Caco-2 (cell line): ENCODE results near the gene LIMA1. TPM values are rescaled to one million over a fixed set of nuclear protein-coding genes. Genes with fewer than 3 reads are reported as not detected.

Experiments
- BruUV-seq: library from RNA; stranded (reverse); fragments of 400-500 nt; replicated peaks from 2 replicates; lab custom pipeline; 2021; lab: Mats Ljungman, UMichigan
- CTCF ChIA-PET: fragments of 300-600 bp; sonication (Branson Sonifier 250); formaldehyde crosslinking; loops from one replicate; lab custom pipeline; 2022; ENCODE audit warnings: antibody characterized with exemption; lab: Charles Lee
- POLR2A ChIA-PET: fragments of 300-600 bp; sonication (Branson Sonifier 250); formaldehyde crosslinking; loops from one replicate; lab custom pipeline; 2022; ENCODE audit warnings: antibody characterized with exemption; lab: Charles Lee
- DNase-seq, 2 experiments: peaks; one replicate each; pipeline versions ENCODE4 v3.0.0 to v3.0.0-alpha.2; 2020 to 2022
- H3K27me3 ChIP-seq: replicated peaks from 2 replicates; pipeline ENCODE4 v1.6.0; 2011; ENCODE audit warnings: low read length; ENCODE audit not compliant: control insufficient read depth, insufficient read depth
- H3K36me3 ChIP-seq: 2 replicates; pipeline ENCODE4 v1.5.1; 2011; ENCODE audit warnings: low read length; ENCODE audit not compliant: control insufficient read depth, insufficient read depth
- H3K4me1 ChIP-seq: fragments of 250-450 bp; sonication (Bioruptor Pico); 2 replicates; pipeline ENCODE4 v1.5.1; 2020; ENCODE audit warnings: mild to moderate bottlenecking
- H3K4me3 ChIP-seq: 2 replicates; pipeline ENCODE4 v1.5.1; 2011; ENCODE audit warnings: low read depth, mild to moderate bottlenecking, control low read depth, low read length
- H3K9me3 ChIP-seq: fragments of 250-450 bp; sonication (Bioruptor Pico); 2 replicates; pipeline ENCODE4 v1.5.1; 2020; ENCODE audit warnings: mild to moderate bottlenecking, moderate library complexity
- H3K27ac Mint-ChIP-seq: one replicate; pipeline ENCODE4 v1.8.0; 2022; ENCODE audit warnings: mixed read lengths; ENCODE audit not compliant: unreplicated experiment
- H3K27me3 Mint-ChIP-seq: one replicate; pipeline ENCODE4 v1.8.0; 2022; ENCODE audit warnings: mixed read lengths; ENCODE audit not compliant: insufficient read depth, unreplicated experiment
- H3K36me3 Mint-ChIP-seq: one replicate; pipeline ENCODE4 v1.8.0; 2022; ENCODE audit warnings: mild to moderate bottlenecking, mixed read lengths; ENCODE audit not compliant: insufficient read depth, unreplicated experiment
- H3K4me1 Mint-ChIP-seq: one replicate; pipeline ENCODE4 v1.8.0; 2022; ENCODE audit warnings: low read depth, mixed read lengths; ENCODE audit not compliant: unreplicated experiment
- H3K4me3 Mint-ChIP-seq: one replicate; pipeline ENCODE4 v1.8.0; 2022; ENCODE audit warnings: mild to moderate bottlenecking, moderate library complexity, mixed read lengths; ENCODE audit not compliant: unreplicated experiment
- H3K9me3 Mint-ChIP-seq: one replicate; pipeline ENCODE4 v1.8.0; 2022; ENCODE audit warnings: mixed read lengths; ENCODE audit not compliant: unreplicated experiment
- CTCF ChIP-seq, 2 experiments: fragments of 200-600 bp in 1 of 2; IDR thresholded peaks; 1 replicate in 1 of 2; 2 replicates in 1 of 2; pipeline versions ENCODE4 v1.5.1 to v1.8.0; 2011 to 2022; ENCODE audit warnings: antibody characterized with exemption in 1 of 2, control low read depth in 1 of 2, inconsistent platforms in 1 of 2, low read depth in 1 of 2, low read length in 1 of 2, mild to moderate bottlenecking in 1 of 2, moderate library complexity in 1 of 2; ENCODE audit not compliant: insufficient read depth in 1 of 2, severe bottlenecking in 1 of 2, unreplicated experiment in 1 of 2
- intact Hi-C: fragments of 100-400 bp; cut with micrococcal nuclease; formaldehyde crosslinking; loops from one replicate; pipeline ENCODE4 v1.10.0; 2022; ENCODE audit not compliant: unreplicated experiment
- total RNA-seq: library from RNA; stranded (reverse); gene quantifications from 2 replicates; pipeline ENCODE4 v1.2.3, GENCODE V29; 2022

The LIMA1 gene
- total RNA-seq, 1 experiment from 2014 or later = 50.3 TPM

- no peak overlapping the region for H3K4me3 Mint-ChIP-seq
- H3K27me3 Mint-ChIP-seq = no peaks in the 10 kb centered on the region
- no peak for TF ChIP-seq CTCF (IDR thresholded peaks at IDR 0.05; ENCODE audit: insufficient read depth in 1 of 2, low read depth in 1 of 2, low read length in 1 of 2, severe bottlenecking in 1 of 2, unreplicated experiment in 1 of 2)
- H3K27ac Mint-ChIP-seq = peak overlapping the region; percentile 24
- CTCF ChIA-PET = no interaction called here
- intact Hi-C loops = loop anchor here (2.0 kb wide), 1 partner anchor 65 kb away; no protein-coding TSS in a partner anchor
- no TSS peak for BruUV-seq
- no peak for DNase-seq
- Histone ChIP-seq H3K4me3 (no peak overlapping the region), H3K9me3 (no peaks in the 10 kb centered on the region), H3K4me1 (peaks cover 35% of the 10 kb centered on the region), H3K36me3 (peaks cover 2% of the 10 kb centered on the region), H3K27me3 (no peaks in the 10 kb centered on the region)
- POLR2A ChIA-PET = interaction anchor here (0.5 to 1.0 kb wide), 2 partner anchors 10 to 43 kb away, joined by 3 read pairs; no protein-coding TSS in a partner anchor
- peaks cover 19% of the 10 kb centered on the region for H3K36me3 Mint-ChIP-seq
- H3K9me3 Mint-ChIP-seq = no peaks in the 10 kb centered on the region
- peaks cover 31% of the 10 kb centered on the region for H3K4me1 Mint-ChIP-seq
Observed at GRCh38 chr12:50240096-50240791, 43.1 kb downstream of the LIMA1 start.

GRCh38 chr12:50239355-50239891, 43.9 kb downstream of the LIMA1 start:
- no peak for DNase-seq
- H3K36me3 ChIP-seq = peaks cover 2% of the 10 kb centered on the region
- H3K4me3 Mint-ChIP-seq = no peak overlapping the region
- BruUV-seq = no TSS peak
- H3K4me1 ChIP-seq = peaks cover 35% of the 10 kb centered on the region
- CTCF ChIA-PET = no interaction called here
- intact Hi-C loops = no loop called here
- peaks cover 31% of the 10 kb centered on the region for H3K4me1 Mint-ChIP-seq
- H3K27me3 Mint-ChIP-seq = no peaks in the 10 kb centered on the region
- H3K27me3 ChIP-seq = no peaks in the 10 kb centered on the region
- no peak overlapping the region for H3K4me3 ChIP-seq
- no peaks in the 10 kb centered on the region for H3K9me3 Mint-ChIP-seq
- H3K36me3 Mint-ChIP-seq = peaks cover 12% of the 10 kb centered on the region
- POLR2A ChIA-PET = no interaction called here
- TF ChIP-seq CTCF (IDR thresholded peaks at IDR 0.05; ENCODE audit: insufficient read depth in 1 of 2, low read depth in 1 of 2, low read length in 1 of 2, severe bottlenecking in 1 of 2, unreplicated experiment in 1 of 2) = no peak
- no peaks in the 10 kb centered on the region for H3K9me3 ChIP-seq
- no peak overlapping the region for H3K27ac Mint-ChIP-seq

GRCh38 chr12:50234347-50234746, 49.0 kb downstream of the LIMA1 start:
- no peak for TF ChIP-seq CTCF (IDR thresholded peaks at IDR 0.05; ENCODE audit: insufficient read depth in 1 of 2, low read depth in 1 of 2, low read length in 1 of 2, severe bottlenecking in 1 of 2, unreplicated experiment in 1 of 2)
- Mint-ChIP-seq H3K4me3 (no peak overlapping the region), H3K27me3 (no peaks in the 10 kb centered on the region), H3K4me1 (peaks cover 5% of the 10 kb centered on the region), H3K9me3 (no peaks in the 10 kb centered on the region), H3K36me3 (peaks cover 17% of the 10 kb centered on the region), H3K27ac (no peak overlapping the region)
- Histone ChIP-seq H3K36me3 (no peaks in the 10 kb centered on the region; the same call in none of the 2 replicates), H3K4me3 (no peak overlapping the region), H3K9me3 (no peaks in the 10 kb centered on the region), H3K4me1 (peaks cover 6% of the 10 kb centered on the region; the same call in 1 of the 2 replicates), H3K27me3 (no peaks in the 10 kb centered on the region)
- CTCF ChIA-PET = no interaction called here
- intact Hi-C loops = no loop called here
- DNase-seq = no peak
- POLR2A ChIA-PET = interaction anchor here (0.7 kb wide), 1 partner anchor 59 kb away, joined by 9 read pairs; no protein-coding TSS in a partner anchor
- no TSS peak for BruUV-seq
